ENCODE results near the gene ARPP21. TPM values are rescaled to one million over a fixed set of nuclear protein-coding genes. Genes with fewer than 3 reads are reported as not detected.

Gene ARPP21
- polyA plus RNA-seq, 3 donors: not detected

- intact Hi-C loops (cut with micrococcal nuclease): no loop called here
- Histone ChIP-seq H3K9me3 (replicated peaks in 1 of 2; ENCODE audit: control insufficient read depth in 1 of 2, insufficient read depth in 1 of 2, low read length in 2 of 2) (peaks cover 5 to 7% of the 10 kb centered on the region in 2 donors), H3K36me3 (replicated peaks in 1 of 2; ENCODE audit: control insufficient read depth in 1 of 2, insufficient read depth in 2 of 2, low read length in 2 of 2) (no peaks in the 10 kb centered on the region), H2AFZ (ENCODE audit: insufficient read depth, low read depth, low read length, poor library complexity, severe bottlenecking) (no peak overlapping the region), H3K79me2 (ENCODE audit: insufficient read depth, low read length) (no peaks in the 10 kb centered on the region), H3K27ac (ENCODE audit: low read depth in 1 of 2, low read length in 2 of 2) (no peak overlapping the region), H4K20me1 (ENCODE audit: insufficient read depth, low read length) (no peaks in the 10 kb centered on the region), H3K4me2 (replicated peaks; ENCODE audit: extremely low read depth, low read length, poor library complexity, severe bottlenecking) (no peak overlapping the region), H3K9ac (ENCODE audit: insufficient read depth, low read length, poor library complexity, severe bottlenecking) (no peak overlapping the region), H3K27me3 (ENCODE audit: control insufficient read depth in 2 of 2, insufficient read depth in 2 of 2, low read length in 2 of 2) (peaks cover 37 to 52% of the 10 kb centered on the region in 2 donors), H3K4me1 (ENCODE audit: control insufficient read depth in 1 of 2, insufficient read depth in 2 of 2, low read length in 2 of 2) (peaks cover 0 to 2% of the 10 kb centered on the region in 2 donors), H3K4me3 (replicated peaks in 1 of 3; ENCODE audit: low read depth in 2 of 3, low read length in 3 of 3) (no peak overlapping the region)
- Mint-ChIP-seq H3K27ac (no peak overlapping the region), H3K4me3 (peak overlapping the region in 1 of 2 donors; percentile 71), H3K9me3 (peaks cover 0 to 12% (median 8%) of the 10 kb centered on the region in 7 donors), H3K36me3 (peaks cover 0 to 7% of the 10 kb centered on the region in 2 donors), H3K4me1 (peaks cover 4% of the 10 kb centered on the region), H3K27me3 (ENCODE audit: low read depth in 3 of 3) (peaks cover 30 to 43% (median 34%) of the 10 kb centered on the region in 3 donors)
- 71% methylated on average over 10 of the region's 15 CpGs for WGBS (ENCODE audit: insufficient coverage)
- no peak for TF ChIP-seq CTCF (IDR thresholded peaks at IDR 0.05)
- no peak for DNase-seq
Observed at GRCh38 chr3:35638251-35638979, 910 bp upstream of the ARPP21 start.

- H3K4me3 Mint-ChIP-seq: peak overlapping the region in 1 of 2 donors; percentile 71
- no peak overlapping the region for H2AFZ ChIP-seq (ENCODE audit: insufficient read depth, low read depth, low read length, poor library complexity, severe bottlenecking)
- peak overlapping the region; percentile 30 for H3K4me2 ChIP-seq (replicated peaks; ENCODE audit: extremely low read depth, low read length, poor library complexity, severe bottlenecking)
Observed at GRCh38 chr3:35638980-35639253, 408 bp upstream of the ARPP21 start.

More at GRCh38 chr3:35638980-35639253, 408 bp upstream of the ARPP21 start:
- no peaks in the 10 kb centered on the region for H4K20me1 ChIP-seq (ENCODE audit: insufficient read depth, low read length)
- TF ChIP-seq CTCF (IDR thresholded peaks at IDR 0.05): no peak
- no peak for DNase-seq
- no peaks in the 10 kb centered on the region for H3K36me3 ChIP-seq (replicated peaks in 1 of 2; ENCODE audit: control insufficient read depth in 1 of 2, insufficient read depth in 2 of 2, low read length in 2 of 2)
- peaks cover 37 to 52% of the 10 kb centered on the region in 2 donors for H3K27me3 ChIP-seq (ENCODE audit: control insufficient read depth in 2 of 2, insufficient read depth in 2 of 2, low read length in 2 of 2)
- Mint-ChIP-seq H3K27ac (no peak overlapping the region), H3K9me3 (peaks cover 0 to 12% (median 8%) of the 10 kb centered on the region in 7 donors), H3K4me1 (peaks cover 4% of the 10 kb centered on the region), H3K27me3 (ENCODE audit: low read depth in 3 of 3) (peaks cover 30 to 43% (median 33%) of the 10 kb centered on the region in 3 donors), H3K36me3 (peaks cover 0 to 7% of the 10 kb centered on the region in 2 donors)
- peak overlapping the region in 1 of 3 experiments; percentile 40 for H3K4me3 ChIP-seq (replicated peaks in 1 of 3; ENCODE audit: low read depth in 2 of 3, low read length in 3 of 3)
- 11% methylated on average over 21 of the region's 21 CpGs for WGBS (ENCODE audit: insufficient coverage)
- no peaks in the 10 kb centered on the region for H3K79me2 ChIP-seq (ENCODE audit: insufficient read depth, low read length)
- H3K4me1 ChIP-seq (ENCODE audit: control insufficient read depth in 1 of 2, insufficient read depth in 2 of 2, low read length in 2 of 2): peaks cover 0 to 2% of the 10 kb centered on the region in 2 donors
- intact Hi-C loops (cut with micrococcal nuclease): no loop called here
- H3K9me3 ChIP-seq (replicated peaks in 1 of 2; ENCODE audit: control insufficient read depth in 1 of 2, insufficient read depth in 1 of 2, low read length in 2 of 2): peaks cover 5 to 7% of the 10 kb centered on the region in 2 donors
- H3K9ac ChIP-seq (ENCODE audit: insufficient read depth, low read length, poor library complexity, severe bottlenecking): no peak overlapping the region
- no peak overlapping the region for H3K27ac ChIP-seq (ENCODE audit: low read depth in 1 of 2, low read length in 2 of 2)
